ENCODE data around the gene STARD9.
A peak's percentile ranks its signal among the peaks of the same experiment; 100 is the strongest.
"Not testable (repeated sequence)": the region's sequence is repeated elsewhere in the genome, so short reads cannot be mapped to it uniquely, and the experiment has no call there.

The STARD9 gene

DNA sequence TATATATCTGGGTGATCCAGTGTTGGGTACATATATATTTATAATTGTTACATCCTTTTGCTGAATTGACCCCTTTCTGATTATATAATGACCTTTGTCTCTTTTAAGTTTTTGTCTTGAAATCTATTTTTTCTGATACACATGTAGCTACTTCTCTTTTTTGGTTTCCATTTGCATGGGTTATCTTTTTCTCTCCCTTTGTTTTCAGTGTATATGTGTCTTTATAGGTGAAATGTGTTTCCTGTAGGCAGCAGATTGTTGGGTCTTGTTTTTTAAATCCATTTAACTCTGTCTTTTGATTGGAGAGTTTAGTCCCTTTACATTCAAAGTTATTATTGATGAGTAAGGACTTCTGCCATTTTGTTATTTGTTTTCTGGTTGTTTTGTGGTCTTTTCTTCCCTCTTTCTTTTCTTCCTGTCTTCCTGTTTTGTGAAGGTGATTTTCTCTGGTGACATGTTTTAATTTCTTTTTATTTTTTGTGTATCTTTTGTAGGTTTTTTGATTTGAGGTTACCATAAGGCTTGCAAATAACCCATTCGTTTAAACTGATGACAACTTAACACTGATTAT lies 56.8 kb downstream of the STARD9 start:
- no peak for DNase-seq

GRCh38 chr15:42640109-42640508 lies 64.7 kb downstream of the STARD9 start:
- DNase-seq, result no peak

DNA sequence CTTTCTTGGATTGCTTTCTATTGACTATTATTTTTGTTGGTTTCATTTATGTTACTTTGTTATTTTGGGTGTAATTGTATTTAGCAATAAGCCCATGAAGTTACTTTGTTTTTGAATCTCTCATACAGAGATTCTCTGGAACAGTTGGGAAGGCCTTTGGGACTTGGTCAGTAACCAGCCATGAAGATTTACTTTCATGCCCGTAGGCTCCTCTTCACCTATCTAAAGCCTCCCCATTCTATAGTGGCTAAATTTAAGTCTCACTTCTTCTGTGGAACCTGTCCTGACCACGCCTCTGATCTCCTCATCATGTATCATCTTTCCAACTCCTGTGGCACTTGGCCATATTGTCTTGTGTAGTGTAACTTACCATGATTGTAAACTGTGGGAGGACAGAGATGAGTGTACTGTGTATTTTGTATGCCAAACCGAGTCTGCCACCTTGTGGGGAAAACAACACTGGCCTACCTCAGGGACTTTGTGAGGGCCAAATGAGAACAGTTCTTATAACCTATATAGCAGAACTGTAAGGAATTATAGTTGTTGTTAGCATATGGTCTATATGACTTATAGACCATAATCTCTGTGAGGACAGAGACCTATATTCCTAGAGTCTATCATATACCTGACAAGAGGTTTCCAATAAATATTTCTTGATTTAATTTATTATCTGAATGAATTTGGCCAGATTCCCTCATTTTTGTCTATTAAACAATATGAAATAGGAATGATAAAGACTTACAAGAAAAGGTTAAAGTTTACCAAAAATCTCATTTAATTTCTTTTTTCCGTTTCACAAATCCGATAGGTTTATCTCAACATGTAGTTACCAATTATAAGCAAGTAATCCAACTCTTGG lies 75.0 kb downstream of the STARD9 start:
- peak; percentile 6 for DNase-seq

DNA sequence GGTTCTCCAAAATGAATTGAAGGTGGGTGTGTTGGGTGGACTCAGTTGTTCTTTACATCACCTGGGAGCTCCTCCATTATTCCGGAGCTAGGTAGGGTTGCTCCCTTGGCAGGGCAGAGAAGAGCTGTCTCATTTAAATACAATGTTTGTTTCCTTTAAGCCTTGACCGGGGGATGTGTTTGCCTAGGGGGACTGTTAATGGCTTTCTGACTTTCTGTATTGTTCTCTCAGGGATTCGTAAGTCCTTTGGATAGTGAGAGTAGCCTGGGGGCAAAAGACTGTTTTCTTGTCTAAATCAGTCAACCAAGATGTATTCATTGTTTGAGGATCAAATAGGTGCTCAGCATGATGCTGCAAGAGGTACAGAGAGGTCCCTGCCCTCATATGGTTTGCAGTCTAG lies 90.4 kb downstream of the STARD9 start:
- DNase-seq, result no peak

GRCh38 chr15:42667855-42668254 lies 92.4 kb downstream of the STARD9 start:
- no peak for DNase-seq

DNA sequence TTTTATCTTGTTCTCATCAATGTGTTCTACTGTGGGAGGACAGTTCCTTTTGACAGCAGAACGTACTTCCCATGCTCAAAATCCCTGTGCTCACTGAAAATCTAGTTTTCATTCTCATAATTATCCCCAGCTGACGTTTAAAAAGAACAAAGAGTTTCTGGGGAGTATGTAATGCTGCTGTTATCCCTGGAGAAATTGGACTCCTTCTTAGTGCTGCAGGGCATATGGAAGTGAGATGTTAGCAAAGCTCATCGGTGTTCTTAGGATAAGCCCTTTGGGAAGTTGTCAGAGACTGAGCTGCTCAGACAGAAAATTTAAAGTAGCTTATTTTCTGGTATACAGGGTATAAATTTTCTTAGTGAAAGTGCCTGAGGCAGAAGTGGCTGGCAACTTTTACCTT lies 95.0 kb downstream of the STARD9 start:
- DNase-seq, result no peak

GRCh38 chr15:42672444-42672843 lies 97.0 kb downstream of the STARD9 start:
- DNase-seq, result no peak

DNA sequence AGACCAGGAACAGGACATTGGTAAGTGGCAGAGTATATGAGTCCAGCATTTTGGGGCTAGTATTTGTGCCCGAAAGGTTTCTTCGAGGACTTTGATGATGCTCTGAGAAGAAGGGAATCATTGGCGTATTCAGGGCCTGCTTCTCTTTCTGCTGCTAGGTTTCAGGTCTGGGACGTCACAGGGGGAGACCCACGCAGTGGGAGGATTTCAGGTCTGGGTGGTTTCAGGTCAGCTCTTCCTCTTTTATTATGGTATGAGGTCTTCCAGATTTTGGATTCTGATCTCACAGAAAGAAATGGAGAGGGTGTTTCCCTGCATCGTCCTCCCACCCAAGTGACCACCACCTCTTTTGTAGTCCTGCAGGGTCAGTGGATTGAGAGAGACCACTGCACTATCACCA lies 99.1 kb downstream of the STARD9 start:
- DNase-seq, result no peak

- DNase-seq, result no peak
These were observed 99.6 kb downstream of the STARD9 start for GRCh38 chr15:42675021-42675420.

- no peak for DNase-seq
These were observed 104.1 kb downstream of the STARD9 start for GRCh38 chr15:42679285-42680141.

GRCh38 chr15:42680142-42680482 lies 104.7 kb downstream of the STARD9 start:
- DNase-seq, result not testable (repeated sequence)

- DNase-seq, result no peak
These were observed 105.7 kb downstream of the STARD9 start for GRCh38 chr15:42681119-42681518.

GRCh38 chr15:42686281-42686680 lies 110.9 kb downstream of the STARD9 start:
- DNase-seq, result no peak

DNA sequence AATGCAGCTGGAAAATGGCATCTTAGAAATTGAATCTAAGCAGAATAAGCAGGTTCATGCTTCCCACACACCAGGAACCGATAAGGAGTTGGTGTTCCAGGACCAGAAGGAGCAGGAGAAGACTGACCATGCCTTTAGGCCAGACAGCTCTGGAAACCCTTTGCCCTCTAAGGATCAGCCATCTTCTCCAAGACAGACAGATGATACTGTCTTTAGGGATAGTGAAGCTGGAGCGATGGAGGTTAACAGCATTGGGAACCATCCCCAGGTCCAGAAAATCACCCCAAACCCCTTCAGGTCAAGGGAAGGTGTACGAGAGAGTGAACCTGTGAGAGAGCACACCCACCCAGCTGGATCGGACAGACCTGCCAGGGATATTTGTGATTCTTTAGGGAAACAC lies 112.3 kb downstream of the STARD9 start:
- DNase-seq, result no peak

DNA sequence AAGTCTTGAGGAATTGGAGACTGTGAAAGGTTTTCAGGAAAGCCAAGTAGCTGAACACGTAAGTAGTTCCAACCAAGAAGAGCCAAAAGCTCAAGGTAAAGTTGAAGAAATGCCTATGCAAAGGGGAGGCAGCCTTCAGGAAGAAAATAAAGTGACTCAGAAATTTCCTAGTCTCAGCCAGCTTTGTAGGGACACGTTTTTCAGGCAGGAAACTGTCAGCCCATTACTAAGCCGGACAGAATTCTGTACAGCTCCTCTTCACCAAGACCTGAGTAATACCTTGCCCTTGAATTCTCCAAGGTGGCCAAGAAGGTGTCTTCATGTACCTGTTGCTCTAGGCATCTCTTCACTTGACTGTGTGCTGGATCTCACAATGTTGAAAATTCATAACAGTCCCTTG lies 112.9 kb downstream of the STARD9 start:
- no peak for DNase-seq

DNA sequence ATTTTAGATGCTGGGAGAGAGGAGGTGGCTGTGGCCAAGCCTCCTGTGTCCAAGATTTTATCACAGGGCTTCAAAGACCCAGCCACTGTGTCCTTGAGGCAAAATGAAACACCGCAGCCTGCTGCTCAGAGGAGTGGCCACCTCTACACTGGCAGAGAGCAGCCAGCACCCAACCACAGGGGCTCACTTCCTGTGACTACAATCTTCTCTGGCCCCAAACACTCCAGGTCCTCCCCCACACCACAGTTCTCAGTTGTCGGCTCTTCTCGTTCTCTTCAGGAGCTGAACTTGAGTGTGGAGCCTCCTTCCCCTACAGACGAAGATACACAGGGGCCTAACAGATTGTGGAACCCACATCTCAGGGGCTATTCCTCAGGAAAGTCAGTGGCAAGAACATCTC lies 115.9 kb downstream of the STARD9 start:
- no peak for DNase-seq

DNA sequence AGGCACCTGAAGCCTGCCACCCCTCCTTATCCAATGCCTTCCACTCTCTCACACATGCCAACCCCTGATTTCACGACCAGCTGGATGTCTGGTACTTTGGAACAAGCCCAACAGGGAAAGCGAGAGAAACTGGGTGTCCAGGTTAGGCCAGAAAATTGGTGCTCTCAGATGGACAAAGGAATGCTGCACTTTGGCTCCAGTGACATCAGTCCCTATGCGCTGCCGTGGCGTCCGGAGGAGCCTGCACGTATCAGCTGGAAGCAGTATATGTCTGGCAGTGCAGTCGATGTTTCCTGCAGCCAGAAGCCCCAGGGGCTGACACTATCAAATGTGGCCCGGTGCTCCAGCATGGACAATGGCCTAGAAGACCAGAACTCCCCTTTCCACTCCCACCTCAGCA lies 116.4 kb downstream of the STARD9 start:
- DNase-seq, result no peak

- DNase-seq, result no peak
These were observed 117.1 kb downstream of the STARD9 start for GRCh38 chr15:42692536-42692935.

DNA sequence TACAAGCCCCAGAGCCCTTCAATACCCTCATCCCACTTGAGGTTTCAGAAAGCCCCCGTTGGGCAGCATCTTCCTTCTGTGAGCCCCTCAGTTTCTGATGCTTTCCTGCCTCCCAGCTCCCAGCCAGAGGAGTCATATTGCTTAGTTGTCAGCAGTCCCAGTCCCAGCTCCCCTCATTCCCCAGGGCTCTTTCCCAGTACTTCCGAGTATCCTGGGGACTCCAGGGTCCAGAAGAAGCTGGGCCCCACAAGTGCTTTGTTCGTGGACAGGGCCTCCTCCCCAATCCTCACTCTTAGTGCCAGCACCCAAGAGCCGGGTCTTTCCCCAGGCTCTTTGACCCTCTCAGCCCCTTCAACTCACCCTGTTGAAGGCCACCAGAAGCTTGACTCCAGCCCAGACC lies 117.6 kb downstream of the STARD9 start:
- DNase-seq, result no peak

- DNase-seq, result no peak
These were observed 118.1 kb downstream of the STARD9 start for GRCh38 chr15:42693496-42693895.

DNA sequence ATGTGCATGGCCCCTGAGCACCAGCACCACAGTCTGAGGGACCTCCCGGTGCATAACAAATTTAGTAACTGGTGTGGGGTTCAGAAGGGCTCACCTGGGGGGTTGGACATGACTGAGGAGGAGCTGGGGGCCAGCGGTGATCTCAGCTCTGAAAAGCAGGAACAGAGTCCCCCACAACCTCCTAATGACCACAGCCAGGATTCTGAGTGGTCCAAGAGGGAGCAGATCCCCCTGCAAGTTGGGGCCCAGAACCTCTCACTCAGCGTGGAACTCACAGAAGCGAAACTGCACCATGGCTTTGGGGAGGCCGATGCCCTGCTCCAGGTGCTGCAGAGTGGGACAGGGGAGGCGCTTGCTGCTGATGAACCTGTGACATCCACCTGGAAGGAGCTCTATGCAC lies 118.5 kb downstream of the STARD9 start:
- DNase-seq, result no peak

- no peak for DNase-seq
These were observed 119.0 kb downstream of the STARD9 start for GRCh38 chr15:42694398-42694797.

- no peak for DNase-seq
These were observed 120.2 kb downstream of the STARD9 start for GRCh38 chr15:42695527-42696071.

GRCh38 chr15:42696626-42697025 lies 121.2 kb downstream of the STARD9 start:
- no peak for DNase-seq
